Epidermal melanocyte (primary cell): ENCODE data around the gene PLBD2.
"Not testable (repeated sequence)": the region's sequence is repeated elsewhere in the genome, so short reads cannot be mapped to it uniquely, and the experiment has no call there.

Source experiments
- DNase-seq: peaks from one replicate; pipeline ENCODE4 v3.0.0; 2011; ENCODE audit warnings: low spot score; ENCODE audit not compliant: insufficient read length

Gene PLBD2

DNA sequence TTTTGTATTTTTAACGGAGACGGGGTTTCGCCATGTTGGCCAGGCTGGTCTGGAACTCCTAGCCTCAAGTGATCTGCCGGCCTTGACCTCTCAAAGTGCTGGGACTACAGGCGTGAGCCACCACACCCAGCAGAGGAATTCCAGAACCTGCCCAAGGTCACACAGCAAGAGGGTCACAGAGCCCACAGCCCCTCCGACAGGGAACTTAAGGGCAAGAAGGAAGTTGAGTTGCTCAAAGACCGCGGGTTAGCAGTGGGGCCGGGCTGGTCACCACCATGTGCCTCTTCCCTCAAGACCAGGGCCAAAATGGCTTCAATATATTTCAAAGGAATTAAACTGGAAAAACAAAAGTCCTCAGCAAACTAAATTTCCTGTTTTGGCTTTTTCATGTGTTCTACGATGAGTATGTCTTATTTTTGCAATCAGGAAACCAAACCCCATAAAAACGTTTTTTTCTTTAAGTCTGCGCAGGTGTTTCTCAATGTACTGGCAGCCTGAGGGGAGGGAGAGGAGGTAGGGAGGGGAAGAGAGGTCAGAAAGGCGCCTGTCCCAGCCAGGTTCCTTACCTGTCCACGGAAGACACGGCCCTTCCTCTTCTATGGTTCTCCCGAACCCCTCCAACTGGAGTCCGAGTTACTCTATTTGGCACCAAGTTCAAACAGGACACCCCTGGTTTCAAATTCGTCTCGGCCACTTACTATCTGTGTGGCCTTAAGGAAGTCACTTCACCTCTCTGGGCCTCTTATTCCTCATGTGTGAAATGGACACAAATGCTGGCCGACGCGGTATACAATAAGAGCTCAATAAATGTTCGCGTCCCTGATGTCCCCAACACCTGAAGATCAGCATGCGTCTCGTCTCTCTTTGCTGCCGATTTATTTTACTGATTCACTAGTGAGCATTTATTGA, 24.3 kb upstream of the PLBD2 start:
- no peak for DNase-seq

DNA sequence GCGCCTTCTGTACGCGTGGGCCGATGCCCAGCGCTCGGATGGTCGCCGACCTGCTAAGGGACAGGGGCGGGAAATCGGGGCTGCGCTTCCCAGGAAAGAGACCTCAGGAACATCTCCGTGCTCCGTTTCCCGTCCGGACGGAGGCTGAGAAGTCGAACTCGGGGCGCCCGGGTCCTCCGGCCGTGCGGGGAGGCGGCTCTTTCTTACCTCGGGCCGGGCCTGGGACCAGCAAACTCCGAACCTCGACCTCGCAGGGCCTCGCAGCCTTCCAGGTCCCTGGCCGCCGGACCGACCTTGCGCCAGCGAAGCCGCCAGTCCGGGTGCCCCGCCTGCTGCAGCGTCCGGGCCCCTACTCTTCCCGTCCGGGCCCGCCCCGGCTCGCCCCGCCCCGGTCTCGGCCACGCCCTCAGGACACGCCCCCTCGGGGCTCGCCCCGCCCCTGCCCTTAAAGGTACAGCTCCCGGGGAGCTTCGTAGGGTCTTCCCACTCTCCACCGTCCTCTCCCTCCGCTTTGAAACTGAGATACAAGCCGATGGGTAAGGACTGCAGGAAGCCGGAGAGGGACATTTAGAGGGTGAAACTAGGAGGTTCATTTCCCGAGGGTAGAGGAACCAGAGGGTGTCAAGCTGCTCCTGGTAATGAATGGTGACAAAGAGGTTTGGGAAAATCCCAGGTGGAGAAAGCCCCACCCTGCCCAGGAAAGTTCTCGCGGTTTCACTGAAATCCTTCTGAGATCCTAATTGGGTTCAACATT, 23.4 kb upstream of the PLBD2 start, which contains the start of gene SLC8B1:
Gene SLC8B1 (minus strand): TSS at position 324 of the 754 bp plus-strand sequence. CDS start 2,231 bp downstream, outside the sequence.
- peak; percentile 63 for DNase-seq

DNA sequence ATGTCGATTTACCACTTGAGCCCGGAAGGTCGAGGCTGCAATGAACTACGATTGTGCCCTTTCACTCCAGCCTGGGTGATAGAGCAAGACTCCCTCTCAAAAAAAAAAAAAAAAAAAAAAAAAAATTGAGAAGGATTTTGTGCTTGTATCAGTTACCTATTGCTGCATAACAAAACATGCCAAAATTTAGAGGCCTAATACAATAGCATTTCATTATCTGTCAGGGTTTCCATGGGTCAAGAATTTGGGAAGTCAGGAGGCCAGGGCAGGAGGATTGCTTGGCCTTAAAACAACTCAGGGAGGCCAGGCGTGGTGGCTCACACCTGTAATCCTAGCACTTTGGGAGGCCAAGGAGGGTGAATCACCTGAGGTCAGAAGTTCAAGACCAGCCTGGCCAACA, 18.8 kb upstream of the PLBD2 start:
- no peak for DNase-seq

DNA sequence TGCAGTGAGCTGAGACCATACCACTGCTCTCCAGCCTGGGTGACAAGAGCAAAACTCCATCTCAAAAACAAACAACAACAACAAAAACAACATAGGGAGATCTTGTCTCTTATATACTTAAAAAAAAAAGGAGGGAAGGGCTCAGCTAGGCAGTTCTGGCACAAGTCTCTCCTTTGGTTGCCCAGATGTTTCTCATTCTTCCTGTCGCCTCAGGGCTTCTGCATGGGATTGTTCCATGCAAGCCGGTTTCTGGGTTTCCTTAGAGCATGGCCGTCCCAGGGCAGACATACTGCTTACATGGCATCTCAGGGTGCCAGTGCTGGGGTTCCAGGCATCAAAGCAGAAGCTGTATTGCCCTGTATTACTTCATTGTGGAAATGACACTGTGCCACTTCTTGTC, 18.3 kb upstream of the PLBD2 start:
- no peak for DNase-seq

DNA sequence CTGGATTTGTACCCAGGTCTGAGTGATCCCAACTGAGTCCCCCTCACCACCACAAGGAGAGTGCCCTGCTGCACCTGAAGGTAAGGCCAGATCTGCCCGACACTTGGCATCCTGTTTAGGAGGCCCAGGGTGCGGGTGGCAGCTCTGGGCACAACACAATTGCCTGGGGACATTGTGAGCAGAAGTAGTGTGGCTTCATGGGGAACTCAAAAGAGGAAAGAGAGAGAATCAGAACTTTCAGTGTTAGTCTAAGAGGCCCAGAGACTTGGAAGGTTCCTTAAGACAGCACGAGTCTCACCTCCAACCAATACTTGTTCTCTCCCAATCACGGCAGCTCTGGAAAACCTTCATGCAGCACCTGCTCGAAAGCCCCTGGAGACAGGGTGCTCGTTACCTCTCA, 16.9 kb upstream of the PLBD2 start:
- DNase-seq: no peak

DNA sequence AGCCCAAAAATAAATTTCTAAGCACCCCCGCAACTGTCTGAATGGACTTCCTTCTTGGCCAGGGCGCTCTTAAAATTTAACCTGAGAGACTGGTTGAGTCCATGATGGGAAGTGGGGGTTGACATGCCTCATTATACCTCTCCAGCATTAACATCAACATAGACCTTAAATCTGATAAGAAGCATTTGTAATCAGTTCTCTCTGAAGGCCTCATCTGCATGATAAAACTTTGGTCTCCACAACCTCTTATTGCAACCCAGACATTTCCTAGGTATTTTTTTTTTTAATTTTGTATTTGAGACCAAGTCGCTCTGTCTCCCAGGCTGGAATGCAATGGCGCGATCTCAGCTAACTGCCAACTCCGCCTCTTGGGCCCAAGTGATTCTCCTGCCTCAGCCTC, 13.1 kb upstream of the PLBD2 start:
- DNase-seq: no peak

DNA sequence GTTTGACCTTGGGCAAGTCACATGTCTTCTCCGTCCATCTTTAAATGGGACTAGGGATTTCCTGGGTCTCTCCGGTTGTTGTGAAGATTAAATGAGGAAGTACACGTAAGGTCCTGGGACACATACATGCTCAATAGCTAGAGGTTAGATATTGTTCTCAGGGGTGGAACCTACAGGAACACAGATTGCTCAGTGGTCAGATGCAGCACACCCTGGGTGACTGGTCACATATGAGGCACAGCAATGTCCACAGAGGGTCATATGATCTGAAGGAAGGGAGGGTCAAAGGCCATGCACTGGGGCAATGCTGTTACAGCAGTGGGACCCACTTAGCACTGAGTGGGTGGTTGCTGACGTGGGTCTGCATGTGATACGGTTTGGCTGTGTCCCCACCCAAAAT, 12.0 kb upstream of the PLBD2 start:
- no peak for DNase-seq

DNA sequence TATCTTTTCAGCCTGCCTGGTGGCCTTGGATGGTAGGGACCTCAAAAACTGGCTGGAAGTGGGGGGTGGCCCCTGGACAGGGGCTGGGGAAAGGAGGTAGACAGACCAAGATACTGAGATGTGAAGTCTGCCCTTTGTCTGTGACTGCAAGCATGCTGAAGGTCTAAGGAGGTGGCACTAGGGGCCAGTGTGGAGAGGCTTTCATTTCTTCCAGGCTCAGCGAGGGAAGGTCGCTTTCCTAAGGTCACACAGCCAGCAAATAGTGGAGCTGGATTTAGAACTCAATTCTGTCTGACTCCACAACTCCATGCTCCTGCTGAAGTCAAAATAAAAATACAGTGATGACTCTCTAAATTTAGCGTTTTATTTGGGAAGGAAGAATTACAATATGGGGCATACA, 11.3 kb upstream of the PLBD2 start:
- no peak for DNase-seq

DNA sequence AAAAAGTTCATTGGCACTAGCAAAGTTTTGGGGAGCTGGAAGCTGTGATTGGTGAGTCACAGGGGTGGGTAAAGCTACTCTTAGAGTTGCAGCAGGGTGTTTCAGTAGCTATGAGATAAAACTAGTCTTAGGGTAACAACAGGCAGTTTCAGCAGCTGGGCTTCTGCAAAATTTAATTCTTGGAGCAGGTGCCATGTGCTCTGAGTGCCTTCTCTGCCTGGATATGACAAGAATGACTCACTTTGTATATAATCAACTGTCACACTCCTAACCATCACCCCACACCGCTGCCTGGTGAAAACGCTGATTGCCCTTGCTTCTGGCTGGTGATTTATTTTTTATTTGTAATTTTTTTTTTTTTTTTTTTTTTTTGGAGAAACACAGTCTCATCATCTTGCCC, 10.5 kb upstream of the PLBD2 start:
- no peak for DNase-seq

DNA sequence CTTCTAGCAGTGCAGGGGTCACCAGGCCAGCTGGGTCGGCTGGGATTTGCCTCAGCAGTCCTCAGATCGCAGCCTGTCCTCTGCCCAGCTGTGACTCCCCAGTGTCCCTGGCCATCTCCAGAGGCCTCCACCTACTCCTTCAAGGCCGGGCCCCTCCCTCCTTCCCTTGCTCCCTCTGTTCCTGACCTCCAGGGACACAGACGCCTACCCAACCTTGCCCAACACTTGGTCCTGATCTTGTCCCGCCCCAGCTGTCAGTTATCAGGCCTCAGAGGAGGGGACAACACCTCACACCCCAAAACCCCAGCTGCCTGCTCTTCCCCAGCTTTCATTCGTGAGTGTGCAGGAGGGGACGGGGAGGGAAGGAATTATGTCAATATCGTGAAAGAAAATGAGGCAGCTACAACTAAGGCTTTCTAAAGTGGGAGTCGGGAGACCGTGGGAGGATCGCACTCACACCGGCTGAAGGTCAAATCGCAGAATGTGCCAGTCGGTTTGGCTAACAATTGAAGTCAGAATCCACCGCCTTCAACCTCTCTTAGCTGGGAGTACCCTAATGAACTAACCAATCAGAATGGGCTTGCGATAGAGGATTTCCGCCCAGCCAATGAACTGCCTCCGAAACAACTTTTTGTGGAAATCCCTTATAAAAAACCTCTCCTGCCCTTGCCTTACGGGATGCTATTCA, 9.4 kb upstream of the PLBD2 start:
- DNase-seq: no peak

DNA sequence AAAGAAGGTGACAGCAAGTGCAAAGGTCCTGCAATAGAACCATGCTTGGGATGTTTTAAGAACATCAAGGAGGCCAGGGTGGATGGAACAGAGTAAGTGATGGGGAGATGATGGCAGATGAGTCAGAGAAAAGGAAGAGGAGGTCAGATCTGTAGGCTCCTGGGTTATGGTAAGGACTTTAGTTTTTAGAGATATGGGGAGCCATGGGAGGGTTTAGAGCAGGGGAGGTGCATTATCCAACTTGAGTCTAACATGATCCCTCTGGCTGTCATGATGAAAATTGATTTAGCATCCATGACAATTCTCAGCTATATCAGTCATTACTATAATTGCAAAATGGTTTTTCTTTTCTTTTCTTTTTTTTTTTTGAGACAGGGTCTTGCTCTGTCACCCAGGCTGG, 7.3 kb upstream of the PLBD2 start:
- no peak for DNase-seq

DNA sequence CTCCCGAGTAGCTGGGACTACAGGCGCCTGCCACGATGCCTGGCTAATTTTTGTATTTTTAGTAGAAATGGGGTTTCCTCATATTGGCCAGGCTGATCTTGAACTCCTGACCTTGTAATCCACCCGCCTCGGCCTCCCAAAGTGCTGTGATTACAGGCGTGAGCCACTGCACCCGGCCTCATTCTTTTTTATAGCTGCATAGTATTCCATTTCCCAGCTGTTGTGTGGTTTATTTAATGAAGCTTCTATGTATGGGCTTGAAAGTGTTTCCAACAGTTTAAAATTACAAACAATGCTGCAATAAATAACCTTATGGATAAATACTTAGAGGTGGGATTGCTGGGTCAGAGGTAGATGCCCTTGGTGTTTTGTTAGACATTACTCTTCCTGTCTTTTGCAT, 4.2 kb upstream of the PLBD2 start:
- DNase-seq: not testable (repeated sequence)

DNA sequence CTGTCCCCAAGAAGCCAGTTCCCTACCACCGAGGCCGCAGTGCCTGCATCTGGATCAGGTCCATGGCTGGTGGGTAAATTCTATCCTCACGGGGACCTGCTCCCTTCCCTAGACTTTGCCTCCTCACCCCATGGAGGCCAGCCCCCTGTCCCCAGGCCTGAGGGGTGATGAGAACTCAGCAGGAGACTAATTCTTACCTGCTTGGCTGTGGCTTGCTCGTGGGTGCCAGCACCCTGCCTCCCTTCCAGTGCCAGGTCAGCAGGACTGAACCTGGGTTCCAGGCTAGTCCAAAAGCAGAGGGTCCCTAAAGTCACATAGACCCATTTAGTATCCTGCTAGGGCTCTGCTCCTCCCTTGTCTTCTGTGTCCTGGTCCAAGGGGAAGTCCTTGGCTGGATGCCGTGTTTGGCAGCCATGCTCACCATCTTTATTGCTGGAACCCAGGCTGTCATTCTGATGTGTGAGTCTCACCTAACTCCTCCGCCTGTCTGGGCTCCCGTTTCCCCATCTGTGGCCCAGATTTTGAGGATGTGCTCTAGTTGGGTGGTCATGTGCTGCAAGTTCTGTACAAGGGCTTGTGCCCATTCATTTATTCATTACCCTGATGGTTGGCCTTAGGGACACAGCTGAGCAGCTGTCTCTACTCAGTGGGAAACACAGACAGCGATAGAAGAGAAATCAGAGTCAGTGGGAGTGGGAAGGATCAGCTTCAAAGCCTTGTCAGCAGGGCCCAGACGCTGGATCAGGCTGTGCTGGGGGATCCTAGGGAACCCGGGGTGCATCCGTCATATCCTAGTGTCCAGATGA, 949 bp downstream of the PLBD2 start:
- no peak for DNase-seq

DNA sequence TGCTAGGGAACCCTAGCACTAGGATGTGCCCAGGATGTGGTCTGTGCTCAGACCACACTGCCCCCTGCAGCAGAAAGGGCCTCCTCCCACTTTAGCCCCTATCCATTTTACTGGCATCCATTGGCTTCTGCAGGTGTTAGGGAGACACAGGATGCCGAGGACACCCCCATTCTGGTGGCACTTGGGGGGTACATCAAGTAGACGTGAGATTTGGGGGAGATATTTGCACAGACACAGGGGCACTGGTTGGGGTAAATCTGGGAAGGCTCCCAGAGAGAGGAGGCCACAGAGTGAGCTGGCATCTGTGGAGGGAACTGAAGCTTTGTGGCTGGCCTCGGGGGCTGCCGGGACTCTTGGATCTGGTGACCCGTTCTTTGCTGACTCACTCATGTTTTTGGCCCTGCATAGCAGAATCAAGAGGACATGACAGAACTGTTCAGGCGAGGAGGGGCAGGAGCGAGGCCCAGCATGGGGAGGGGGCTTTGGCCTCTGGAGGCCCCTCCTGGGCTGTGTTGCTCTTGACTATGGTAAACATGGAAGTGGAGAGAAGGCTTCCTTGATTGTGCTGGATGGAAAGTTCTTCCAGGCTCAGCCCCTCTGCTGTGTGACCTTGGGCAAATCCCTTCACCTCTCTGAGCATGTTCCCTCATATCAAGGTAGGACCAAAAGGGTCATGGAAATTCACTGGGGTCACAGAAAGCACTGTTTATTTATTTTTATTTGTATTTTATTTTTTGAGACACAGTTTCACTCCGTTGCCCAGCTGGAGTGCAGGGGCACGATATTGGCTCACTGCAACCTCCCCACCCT, 1.8 kb downstream of the PLBD2 start:
- no peak for DNase-seq

DNA sequence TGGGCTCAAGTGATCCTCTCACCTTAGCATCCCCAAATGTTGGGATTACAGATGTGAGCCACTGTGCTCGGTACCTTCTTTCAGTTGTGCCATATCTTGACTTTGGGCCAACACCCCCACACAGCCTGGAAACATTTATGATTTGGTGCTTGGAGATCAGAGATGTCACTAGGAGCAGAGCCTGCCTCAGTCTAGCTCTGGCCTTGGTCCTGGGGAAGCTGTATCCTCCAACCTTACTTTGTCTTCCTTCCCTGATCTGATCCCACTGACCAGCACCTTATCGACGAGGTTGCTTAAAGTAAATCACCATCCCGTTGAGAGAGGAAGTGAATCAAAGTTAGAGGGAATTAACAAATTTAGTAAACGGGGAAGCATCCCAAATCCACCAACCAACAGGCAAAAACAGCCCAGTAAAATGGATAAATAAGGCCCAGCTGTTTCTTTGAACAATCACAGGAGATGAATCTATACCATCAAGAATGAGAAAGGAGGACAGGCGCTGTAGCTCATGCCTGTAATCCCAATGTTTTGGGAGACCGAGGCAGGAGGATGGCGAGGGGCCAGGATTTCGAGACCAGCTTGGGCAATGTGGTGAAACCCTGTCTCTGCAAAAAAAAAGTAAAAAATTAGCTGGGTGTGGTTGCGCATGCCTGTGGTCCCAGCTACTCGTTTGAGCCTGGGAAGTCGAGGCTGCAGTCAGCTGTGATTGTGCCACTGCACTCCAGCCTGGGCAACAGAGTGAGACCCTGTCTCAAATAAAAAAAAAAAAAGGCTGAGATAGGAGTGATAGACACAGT, 3.4 kb downstream of the PLBD2 start:
- no peak for DNase-seq

DNA sequence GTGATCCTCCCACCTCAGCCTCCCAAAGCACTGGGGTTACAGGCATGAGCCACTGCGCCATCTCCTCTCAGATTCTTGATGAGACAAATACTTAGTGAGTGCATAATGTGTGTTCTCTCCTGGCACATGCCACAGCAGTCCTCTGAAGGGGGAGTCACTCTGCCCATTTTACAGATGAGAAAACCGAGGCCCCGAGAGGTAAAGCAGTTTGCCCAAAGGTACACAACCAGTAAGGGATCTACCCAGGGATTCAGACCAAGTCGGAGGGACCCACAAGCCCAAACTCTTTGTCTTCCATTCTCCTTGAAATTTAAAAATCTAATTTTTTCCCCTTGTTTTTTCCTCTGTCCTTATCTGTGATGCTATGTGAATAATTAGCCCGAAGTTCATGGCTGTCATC, 6.3 kb downstream of the PLBD2 start:
- no peak for DNase-seq

DNA sequence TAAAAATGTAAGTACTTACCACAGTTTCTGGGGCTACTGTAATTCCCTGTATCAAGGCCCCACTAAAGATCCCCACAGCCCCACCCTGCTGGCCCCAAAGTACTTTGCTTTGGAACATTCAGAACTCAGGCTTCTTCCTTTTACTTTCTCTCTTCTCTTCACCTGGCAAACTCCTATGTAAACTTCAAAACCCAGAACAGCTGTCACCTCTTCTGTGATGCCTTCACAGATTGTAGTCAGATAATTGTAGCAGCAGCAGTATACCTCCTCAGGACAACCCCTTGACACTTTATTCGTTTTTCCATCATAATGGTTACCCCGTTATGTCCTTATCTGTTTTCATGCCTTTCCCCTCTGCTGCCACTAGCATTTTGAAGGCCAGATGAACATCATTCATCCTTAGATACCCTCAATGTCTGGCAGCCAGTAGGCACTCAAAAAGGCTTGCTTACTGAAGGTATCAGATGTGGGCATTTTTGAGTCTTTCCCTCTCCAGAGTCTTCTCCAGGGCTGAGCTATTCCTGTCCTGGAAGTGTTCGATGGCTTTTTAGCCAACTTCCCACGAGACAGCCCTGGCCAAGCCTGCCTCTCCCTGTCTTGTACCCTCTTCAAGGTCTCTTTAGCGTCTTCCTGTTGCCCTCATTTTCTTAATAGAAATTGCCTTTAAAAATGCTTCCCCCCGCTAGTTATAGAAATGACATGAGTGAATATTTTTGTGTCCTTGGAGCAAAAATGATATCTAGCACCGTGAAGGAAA, 7.4 kb downstream of the PLBD2 start:
- no peak for DNase-seq

DNA sequence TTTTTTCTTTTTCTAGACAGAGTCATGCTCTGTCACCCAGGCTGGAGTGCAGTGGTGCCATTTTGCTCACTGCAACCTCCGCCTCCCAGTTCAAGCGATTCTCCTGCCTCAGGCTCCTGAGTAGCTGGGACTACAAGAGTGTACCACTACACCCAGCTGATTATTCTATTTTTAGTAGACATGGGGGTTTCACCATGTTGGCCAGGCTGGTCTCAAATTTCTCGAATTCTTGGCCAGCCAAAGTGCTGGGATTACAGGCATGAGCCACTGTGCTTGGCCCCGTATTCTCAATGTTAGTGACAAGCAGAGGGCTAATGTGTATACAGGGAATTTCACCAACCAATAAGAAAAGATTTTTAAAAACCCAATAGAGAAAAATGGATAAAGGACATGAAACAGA, 8.4 kb downstream of the PLBD2 start:
- DNase-seq: no peak

DNA sequence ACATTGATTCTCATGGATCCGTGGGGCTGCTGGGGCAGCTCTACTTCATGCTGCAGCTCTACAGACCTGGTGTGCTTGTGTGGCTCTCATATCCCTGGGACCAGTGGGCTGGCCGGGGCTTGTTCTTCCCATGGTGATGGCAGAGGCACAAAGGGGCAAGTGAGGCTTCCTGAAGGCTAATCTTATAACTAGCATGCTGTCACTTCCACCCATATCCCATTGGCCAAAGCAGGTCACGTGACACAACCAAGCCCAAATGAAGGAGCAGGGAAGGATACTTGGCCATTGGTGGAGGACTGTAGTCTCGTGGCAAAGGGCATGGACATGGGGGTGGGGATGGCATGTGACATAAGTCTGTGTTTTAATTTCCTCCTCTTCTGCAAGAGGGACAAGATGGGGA, 9.9 kb downstream of the PLBD2 start:
- DNase-seq: no peak
